Spleen (tissue), 7 donors: ENCODE results near the gene CDK19.

Experiments used
- POLR2A ChIP-seq, 3 donors: fragments of 450-650 bp; IDR thresholded peaks; one replicate each; pipeline ENCODE4 v1.5.1; 2017; ENCODE audit warnings: antibody characterized with exemption in 3 of 3, mild to moderate bottlenecking in 1 of 3
- TF ChIP-seq, protein P1 (sequence below), 11 experiments: fragments of 200-600 bp in 7 of 11; fragments of 450-650 bp in 4 of 11; sonication (generic) in 4 of 11; IDR thresholded peaks in 8 of 11; conservative IDR thresholded peaks in 3 of 11; 1 replicate in 7 of 11; 2 replicates in 4 of 11; pipeline versions ENCODE4 v1.4.0 to v1.8.0; 2016 to 2021; ENCODE audit warnings: antibody characterized with exemption in 11 of 11, inconsistent platforms in 4 of 11, mild to moderate bottlenecking in 1 of 11
- donor health status: DM: no; HTN: no; CAD: no; lungs with moderate emphysema.
- donor health status: DM: no; HTN: no; CAD: no.
- donor health status: DM: no; HTN: no; CAD: no.

DNA sequence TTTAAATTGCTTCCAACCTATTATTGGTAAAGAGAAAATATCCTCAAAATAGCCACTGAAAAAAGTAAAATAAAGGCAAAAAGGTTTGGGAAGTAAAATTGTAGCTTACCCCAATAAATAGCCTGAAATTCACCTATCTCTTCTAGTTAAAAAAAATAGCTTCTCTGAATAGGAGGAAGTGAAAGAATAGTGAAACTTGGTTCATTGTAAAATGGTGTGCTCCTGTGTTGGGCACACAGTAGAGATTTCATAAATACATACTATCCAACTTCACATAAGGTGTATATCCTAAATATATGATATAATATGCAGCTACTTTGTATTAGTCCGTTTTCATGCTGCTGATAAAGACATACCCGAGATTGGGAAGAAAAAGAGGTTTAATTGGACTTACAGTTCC, 45.3 kb downstream of the CDK19 start:
- TF ChIP-seq, protein P1, sequence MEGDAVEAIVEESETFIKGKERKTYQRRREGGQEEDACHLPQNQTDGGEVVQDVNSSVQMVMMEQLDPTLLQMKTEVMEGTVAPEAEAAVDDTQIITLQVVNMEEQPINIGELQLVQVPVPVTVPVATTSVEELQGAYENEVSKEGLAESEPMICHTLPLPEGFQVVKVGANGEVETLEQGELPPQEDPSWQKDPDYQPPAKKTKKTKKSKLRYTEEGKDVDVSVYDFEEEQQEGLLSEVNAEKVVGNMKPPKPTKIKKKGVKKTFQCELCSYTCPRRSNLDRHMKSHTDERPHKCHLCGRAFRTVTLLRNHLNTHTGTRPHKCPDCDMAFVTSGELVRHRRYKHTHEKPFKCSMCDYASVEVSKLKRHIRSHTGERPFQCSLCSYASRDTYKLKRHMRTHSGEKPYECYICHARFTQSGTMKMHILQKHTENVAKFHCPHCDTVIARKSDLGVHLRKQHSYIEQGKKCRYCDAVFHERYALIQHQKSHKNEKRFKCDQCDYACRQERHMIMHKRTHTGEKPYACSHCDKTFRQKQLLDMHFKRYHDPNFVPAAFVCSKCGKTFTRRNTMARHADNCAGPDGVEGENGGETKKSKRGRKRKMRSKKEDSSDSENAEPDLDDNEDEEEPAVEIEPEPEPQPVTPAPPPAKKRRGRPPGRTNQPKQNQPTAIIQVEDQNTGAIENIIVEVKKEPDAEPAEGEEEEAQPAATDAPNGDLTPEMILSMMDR (IDR thresholded peaks at IDR 0.05 in 8 of 11, conservative IDR thresholded peaks at IDR 0.05 in 3 of 11): no peak
- TF ChIP-seq POLR2A (IDR thresholded peaks at IDR 0.05): no peak
